ENCODE measurements around the gene ADAT2. TPM values are rescaled to one million over a fixed set of nuclear protein-coding genes. Genes with fewer than 3 reads are reported as not detected.

The ADAT2 gene
- total and polyA plus RNA-seq, 10 of the 15 experiments (the other 5 are each of a cell fraction or from before 2014, with no cell fraction given), result 7.8 to 38.6 (median 17.3) TPM

GRCh38 chr6:143427109-143427817 is 23.2 kb downstream of the ADAT2 start:
- ATAC-seq (peak; percentile 100), FAIRE-seq (peak; percentile 84), DNase-seq (ENCODE audit: low read depth, low spot score) (no peak)
- RAD21 ChIA-PET (ENCODE audit: unreplicated experiment), result interaction anchor here (0.8 to 4.4 kb wide), 18 partner anchors 11 to 952 kb away, joined by 3 to 30 read pairs (median 4); partner anchors contain the start of genes ADAT2 and PEX3
- Histone ChIP-seq H3K36me3 (ENCODE audit: control insufficient read depth in 2 of 2, insufficient read depth in 2 of 2, low read length in 1 of 2) (peaks cover 1 to 6% of the 10 kb centered on the region in 2 experiments; a peak in 3 of 4 replicates), H3K9me3 (replicated peaks; ENCODE audit: control insufficient read depth, insufficient read depth, low read length) (no peaks in the 10 kb centered on the region), H2AFZ (ENCODE audit: control insufficient read depth, low read depth, low read length) (no peak overlapping the region), H3K4me2 (ENCODE audit: control insufficient read depth, insufficient read depth) (no peak overlapping the region), H3K4me1 (ENCODE audit: control insufficient read depth, insufficient read depth, low read length) (no peaks in the 10 kb centered on the region), H3K79me2 (ENCODE audit: control insufficient read depth, insufficient read depth, low read length) (no peaks in the 10 kb centered on the region), H3K9ac (ENCODE audit: control insufficient read depth, insufficient read depth, low read length) (no peak overlapping the region), H3K4me3 (no peak overlapping the region), H3K27ac (ENCODE audit: control insufficient read depth, insufficient read depth) (no peak overlapping the region), H3K27me3 (replicated peaks in 1 of 2; ENCODE audit: control insufficient read depth in 2 of 2, insufficient read depth in 2 of 2, low read length in 1 of 2) (no peaks in the 10 kb centered on the region), H4K20me1 (ENCODE audit: control insufficient read depth, insufficient read depth) (no peaks in the 10 kb centered on the region)
- intact Hi-C loops (cut with micrococcal nuclease; ENCODE audit: unreplicated experiment), result loop anchor here (1.0 to 10.0 kb wide), 8 partner anchors 90 to 955 kb away; partner anchors contain the start of gene HIVEP2
- 13% methylated on average over 4 of the region's 4 CpGs for WGBS (ENCODE audit: insufficient coverage, insufficient replicate concordance, low lambda C conversion rate, missing lambda C conversion rate)
- TF ChIP-seq SRF (IDR thresholded peaks at IDR 0.05; ENCODE audit: low read depth in 2 of 2, low read length in 2 of 2), result no peak
- TF ChIP-seq LARP7 (IDR thresholded peaks at IDR 0.05), result no peak
- TF ChIP-seq IRF4 (IDR thresholded peaks at IDR 0.05; ENCODE audit: low read depth, low read length), result no peak
- TF ChIP-seq SMC3 (IDR thresholded peaks at IDR 0.05; ENCODE audit: borderline replicate concordance, low read length), result peak; percentile 97
- 0 out of 4 replicates have a peak, but pooled peaks of 1 of the 2 experiments have one; percentile 13 for TF ChIP-seq BHLHE40 (IDR thresholded peaks at IDR 0.05; ENCODE audit: borderline replicate concordance in 1 of 2, low read depth in 2 of 2, low read length in 1 of 2)
- TF ChIP-seq HDGF (IDR thresholded peaks at IDR 0.05), result 0 out of 2 replicates have a peak, but pooled peaks have one; percentile 34
- TF ChIP-seq YY1 (IDR thresholded peaks at IDR 0.05; ENCODE audit: low read depth, low read length), result peak; percentile 85
- 0 out of 2 replicates have a peak, but pooled peaks have one; percentile 46 for TF ChIP-seq TBL1XR1 (IDR thresholded peaks at IDR 0.05; ENCODE audit: low read depth, low read length)
- TF ChIP-seq EGR1 (IDR thresholded peaks at IDR 0.05; ENCODE audit: borderline replicate concordance in 1 of 2, low read depth in 2 of 2, low read length in 2 of 2), result no peak
- TF ChIP-seq SP1 (IDR thresholded peaks at IDR 0.05; ENCODE audit: low read depth, low read length), result peak; percentile 10
- TF ChIP-seq FOXM1 (IDR thresholded peaks at IDR 0.05; ENCODE audit: low read depth, low read length), result peak; percentile 37; the same call in 1 of the 2 replicates
- TF ChIP-seq PAX5 (IDR thresholded peaks at IDR 0.05; ENCODE audit: borderline replicate concordance, low read depth, low read length), result 0 out of 2 replicates have a peak, but pooled peaks have one; percentile 32
- TF ChIP-seq NR2F1 (conservative IDR thresholded peaks at IDR 0.05), result no peak
- 0 out of 2 replicates have a peak, but pooled peaks have one; percentile 68 for TF ChIP-seq CBX5 (IDR thresholded peaks at IDR 0.05; ENCODE audit: low read depth)
- no peak for TF ChIP-seq HCFC1 (IDR thresholded peaks at IDR 0.05; ENCODE audit: low read length)
- peak; percentile 67 for TF ChIP-seq SMARCA5 (IDR thresholded peaks at IDR 0.05)
- no peak for TF ChIP-seq CHD1 (IDR thresholded peaks at IDR 0.05; ENCODE audit: low read depth, low read length)
- peak; percentile 100 for TF ChIP-seq RAD21 (IDR thresholded peaks at IDR 0.05; ENCODE audit: insufficient read depth, low read depth, low read length)
- TF ChIP-seq MTA3 (IDR thresholded peaks at IDR 0.05; ENCODE audit: borderline replicate concordance, low read length), result no peak
- TF ChIP-seq POU2F2 (IDR thresholded peaks at IDR 0.05; ENCODE audit: borderline replicate concordance, low read depth, low read length), result 0 out of 3 replicates have a peak, but pooled peaks have one; percentile 55
- peak; percentile 94 to 98 (median 96); a peak in 5 of 6 replicates for TF ChIP-seq CTCF (IDR thresholded peaks at IDR 0.05 in 2 of 3, conservative IDR thresholded peaks at IDR 0.05 in 1 of 3; ENCODE audit: control insufficient read depth in 2 of 3, extremely low read depth in 1 of 3, insufficient read depth in 1 of 3, low read depth in 3 of 3, low read length in 3 of 3)
- peak; percentile 96 for TF ChIP-seq ZNF24 (IDR thresholded peaks at IDR 0.05)
- POLR2A ChIA-PET, result interaction anchor here (0.6 to 1.0 kb wide), 2 partner anchors 327 to 952 kb away, joined by 3 read pairs; no protein-coding TSS in a partner anchor
- CTCF ChIA-PET, result interaction anchor here (0.7 to 5.8 kb wide), 47 partner anchors 8 to 955 kb away, joined by 3 to 59 read pairs (median 4); no protein-coding TSS in a partner anchor
- SMC1A ChIA-PET (ENCODE audit: uncharacterized antibody, unreplicated experiment), result interaction anchor here (0.7 to 5.9 kb wide), 26 partner anchors 12 to 955 kb away, joined by 3 to 54 read pairs (median 4); no protein-coding TSS in a partner anchor
- in situ Hi-C loops (cut with MboI), result no loop called here
- BruUV-seq (replicated peaks), result no TSS peak

All from GM12878 (cell line).